SK-N-SH (cell line): ENCODE measurements around the gene PRICKLE1. TPM values are rescaled to one million over a fixed set of nuclear protein-coding genes. Genes with fewer than 3 reads are reported as not detected.

Experiments
- CTCF ChIA-PET: fragments of 300-600, 350-600 bp; formaldehyde crosslinking; extraction: SDS; loops from one replicate; lab custom pipeline; 2021; lab: Yijun Ruan, JAX
- POLR2A ChIA-PET: fragments of 350-600 bp; sonication (Branson Sonifier 250); formaldehyde crosslinking; extraction: SDS; loops from one replicate; lab custom pipeline; 2020; ENCODE audit warnings: antibody characterized with exemption, inconsistent platforms; lab: Yijun Ruan, JAX
- DNase-seq: peaks from one replicate; pipeline ENCODE4 v3.0.0; 2012
- H2AFZ ChIP-seq: fragments of 200-600 bp; sonication (generic); 2 replicates; pipeline ENCODE4 v1.8.1; 2016; ENCODE audit warnings: antibody characterized with exemption, mild to moderate bottlenecking, low read depth
- H3F3A ChIP-seq: fragments of 200-600 bp; sonication (generic); replicated peaks from 2 replicates; pipeline ENCODE3; 2016; ENCODE audit warnings: antibody characterized with exemption, mild to moderate bottlenecking; ENCODE audit not compliant: insufficient read depth
- H3K27ac ChIP-seq, 2 experiments: fragments of 200-500 bp in 1 of 2; fragments of 200-600 bp in 1 of 2; sonication (Bioruptor generic) in 1 of 2; sonication (generic), shearing (Covaris generic) in 1 of 2; 2 replicates each; pipeline versions ENCODE4 v1.5.1 to v1.6.1; 2014 to 2016; ENCODE audit warnings: low read depth in 2 of 2, inconsistent platforms in 1 of 2, low read length in 1 of 2, mild to moderate bottlenecking in 1 of 2, mixed read lengths in 1 of 2
- H3K27me3 ChIP-seq: fragments of 200-600 bp; sonication (generic), shearing (Covaris generic); 2 replicates; pipeline ENCODE4 v1.6.1; 2016; ENCODE audit warnings: mixed run types; ENCODE audit not compliant: insufficient read depth
- H3K36me3 ChIP-seq, 2 experiments: fragments of 200-500 bp in 1 of 2; fragments of 200-600 bp in 1 of 2; sonication (Bioruptor generic) in 1 of 2; sonication (generic) in 1 of 2; replicated peaks in 1 of 2; 2 replicates each; pipeline versions ENCODE3 to v1.5.1; 2014 to 2016; ENCODE audit warnings: low read length in 1 of 2, mild to moderate bottlenecking in 1 of 2; ENCODE audit not compliant: insufficient read depth in 2 of 2, control insufficient read depth in 1 of 2
- H3K4me1 ChIP-seq, 2 experiments: fragments of 200-500 bp in 1 of 2; fragments of 200-600 bp in 1 of 2; sonication (Bioruptor generic) in 1 of 2; sonication (generic), shearing (Covaris generic) in 1 of 2; 2 replicates each; pipeline versions ENCODE4 v1.5.1 to v1.6.1; 2014 to 2016; ENCODE audit warnings: low read depth in 1 of 2, low read length in 1 of 2, mixed run types in 1 of 2; ENCODE audit not compliant: insufficient read depth in 2 of 2, control insufficient read depth in 1 of 2
- H3K4me2 ChIP-seq: fragments of 200-600 bp; sonication (generic), shearing (Covaris generic); 2 replicates; pipeline ENCODE4 v1.6.1; 2017; ENCODE audit warnings: mixed run types
- H3K4me3 ChIP-seq, 2 experiments: fragments of 200-500 bp in 1 of 2; fragments of 200-600 bp in 1 of 2; sonication (Bioruptor generic) in 1 of 2; sonication (generic), shearing (Covaris generic) in 1 of 2; 2 replicates each; pipeline versions ENCODE4 v1.5.1 to v1.8.1; 2014 to 2016; ENCODE audit warnings: low read depth in 2 of 2, inconsistent platforms in 1 of 2, low read length in 1 of 2, mild to moderate bottlenecking in 1 of 2, mixed read lengths in 1 of 2, moderate library complexity in 1 of 2
- H3K79me2 ChIP-seq: fragments of 200-600 bp; sonication (generic); 2 replicates; pipeline ENCODE4 v1.8.1; 2017; ENCODE audit warnings: mild to moderate bottlenecking; ENCODE audit not compliant: insufficient read depth
- H3K9ac ChIP-seq: fragments of 200-600 bp; sonication (generic); 2 replicates; pipeline ENCODE4 v1.6.1; 2017; ENCODE audit warnings: mixed run types
- H3K9me2 ChIP-seq: fragments of 200-600 bp; sonication (generic); 2 replicates; pipeline ENCODE4 v1.6.1; 2017; ENCODE audit warnings: mixed run types
- H3K9me3 ChIP-seq: fragments of 200-600 bp; sonication (generic); 2 replicates; pipeline ENCODE4 v1.6.1; 2017; ENCODE audit warnings: mixed run types, mild to moderate bottlenecking, moderate library complexity
- H4K20me1 ChIP-seq: fragments of 200-600 bp; sonication (generic); 2 replicates; pipeline ENCODE4 v1.6.1; 2017; ENCODE audit warnings: mild to moderate bottlenecking, mixed run types; ENCODE audit not compliant: insufficient read depth
- CHD2 ChIP-seq: fragments of 150-350 bp; IDR thresholded peaks from 2 replicates; pipeline ENCODE4 v1.6.1; 2018; ENCODE audit warnings: low read length; ENCODE audit not compliant: partially characterized antibody
- ELF1 ChIP-seq: IDR thresholded peaks from 2 replicates; pipeline ENCODE4 v1.4.0; 2012
- EP300 ChIP-seq, 2 experiments: IDR thresholded peaks; 2 replicates each; pipeline versions ENCODE4 v1.4.0 to v1.6.1; 2012; ENCODE audit warnings: borderline replicate concordance in 1 of 2, low read depth in 1 of 2, low read length in 1 of 2
- FOXJ3 ChIP-seq: sonication (generic); formaldehyde crosslinking; IDR thresholded peaks from 2 replicates; pipeline ENCODE4 v1.5.1; 2020; ENCODE audit warnings: mild to moderate bottlenecking, missing genetic modification reagents
- FOXM1 ChIP-seq: IDR thresholded peaks from 2 replicates; pipeline ENCODE4 v1.4.0; 2012; ENCODE audit warnings: low read depth, mild to moderate bottlenecking
- GATA2 ChIP-seq: sonication (generic); formaldehyde crosslinking; IDR thresholded peaks from 2 replicates; pipeline ENCODE4 v1.5.0; 2020; ENCODE audit warnings: mild to moderate bottlenecking, missing genetic modification reagents
- JUND ChIP-seq: IDR thresholded peaks from 2 replicates; pipeline ENCODE4 v1.4.0; 2012
- MEF2A ChIP-seq: IDR thresholded peaks from 2 replicates; pipeline ENCODE4 v1.4.0; 2012; ENCODE audit warnings: low read depth, borderline replicate concordance
- MXI1 ChIP-seq: IDR thresholded peaks from 2 replicates; pipeline ENCODE4 v1.6.1; 2012; ENCODE audit warnings: mild to moderate bottlenecking, low read depth, low read length, improper control_type of control experiment
- POLR2AphosphoS5 ChIP-seq: IDR thresholded peaks from 2 replicates; pipeline ENCODE4 v1.6.1; 2012; ENCODE audit warnings: low read depth, low read length
- RCOR1 ChIP-seq: fragments of 150-350 bp; IDR thresholded peaks from 2 replicates; pipeline ENCODE4 v1.6.1; 2017; ENCODE audit warnings: antibody characterized with exemption, low read length
- RFX5 ChIP-seq: IDR thresholded peaks from 2 replicates; pipeline ENCODE4 v1.6.1; 2012; ENCODE audit warnings: mild to moderate bottlenecking, improper control_type of control experiment, low read length
- SIN3A ChIP-seq: IDR thresholded peaks from 2 replicates; pipeline ENCODE4 v1.6.1; 2012; ENCODE audit warnings: low read depth, mild to moderate bottlenecking, low read length, moderate library complexity, borderline replicate concordance
- SMC3 ChIP-seq: IDR thresholded peaks from 2 replicates; pipeline ENCODE4 v1.6.1; 2012; ENCODE audit warnings: low read depth, low read length, improper control_type of control experiment
- TAF1 ChIP-seq: IDR thresholded peaks from 2 replicates; pipeline ENCODE4 v1.6.1; 2012; ENCODE audit warnings: low read depth, mild to moderate bottlenecking, low read length, moderate library complexity, borderline replicate concordance
- USF1 ChIP-seq: IDR thresholded peaks from 2 replicates; pipeline ENCODE4 v1.4.0; 2012; ENCODE audit warnings: low read depth, borderline replicate concordance
- WGBS: methylation state at CpG from one replicate; pipeline ENCODE4 v1.1.6; 2017; ENCODE audit warnings: low lambda C conversion rate; 5-methylcytosine and 5-hydroxymethylcytosine counted together
- polyA plus RNA-seq, 3 experiments: library from polyadenylated mRNA; depleted of rRNA; stranded (reverse); fragments of >200 nt; gene quantifications; 2 replicates each; pipeline ENCODE4 v1.2.3, GENCODE V29; 2012
- TF ChIP-seq, protein P1 (sequence below): fragments of 150-350 bp; IDR thresholded peaks from 2 replicates; pipeline ENCODE4 v1.6.1; 2016; ENCODE audit warnings: mild to moderate bottlenecking, low read depth, low read length
- TF ChIP-seq, protein P2 (sequence below): IDR thresholded peaks from 2 replicates; pipeline ENCODE4 v1.4.0; 2012; ENCODE audit warnings: low read depth

Gene PRICKLE1
- polyA plus RNA-seq, 1 of the 3 experiments (the other 2 are of a cell fraction): 1.2 TPM

DNA sequence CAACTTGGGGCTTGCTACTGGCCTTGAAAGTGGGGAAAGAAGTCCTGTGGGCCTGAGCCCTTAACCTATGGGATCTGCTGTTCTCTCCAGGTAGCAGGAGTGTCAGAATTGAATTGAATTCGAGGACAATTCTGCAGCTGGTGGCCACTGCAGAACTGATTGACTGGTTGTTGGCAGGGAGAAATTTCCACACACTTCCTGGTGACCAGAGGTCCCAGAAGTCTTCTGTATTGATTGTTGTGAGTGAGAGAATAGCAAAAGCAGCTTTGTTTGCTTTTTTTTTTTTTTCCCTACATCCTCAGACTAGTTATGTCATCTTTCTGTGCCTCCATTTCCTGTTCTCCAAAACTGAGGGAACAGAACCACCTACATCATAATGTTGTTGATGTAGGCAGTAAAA lies 64.1 kb downstream of the PRICKLE1 start:
- Histone ChIP-seq H3K36me3 (no peaks in the 10 kb centered on the region), H3K79me2 (no peaks in the 10 kb centered on the region), H3K27me3 (no peaks in the 10 kb centered on the region), H3K9me2 (no peaks in the 10 kb centered on the region), H3F3A (no peaks in the 10 kb centered on the region), H3K4me1 (no peaks in the 10 kb centered on the region; a peak in 1 of 4 replicates), H3K9me3 (no peaks in the 10 kb centered on the region), H3K9ac (no peak overlapping the region), H3K4me3 (no peak overlapping the region), H3K27ac (no peak overlapping the region), H2AFZ (no peak overlapping the region), H3K4me2 (no peak overlapping the region), H4K20me1 (no peaks in the 10 kb centered on the region)
- DNase-seq: no peak
- ChIA-PET CTCF (interaction anchor here (0.8 to 1.4 kb wide), 2 partner anchors 43 to 44 kb away, joined by 3 read pairs; no protein-coding TSS in a partner anchor), POLR2A (no interaction called here)
- TF ChIP-seq EP300 (IDR thresholded peaks at IDR 0.05; ENCODE audit: borderline replicate concordance in 1 of 2, low read depth in 1 of 2, low read length in 1 of 2) (no peak), MEF2A (no peak), JUND (no peak), POLR2AphosphoS5 (no peak), FOXM1 (no peak)
- WGBS: no CpG with 5 or more reads among the region's 1 CpG

DNA sequence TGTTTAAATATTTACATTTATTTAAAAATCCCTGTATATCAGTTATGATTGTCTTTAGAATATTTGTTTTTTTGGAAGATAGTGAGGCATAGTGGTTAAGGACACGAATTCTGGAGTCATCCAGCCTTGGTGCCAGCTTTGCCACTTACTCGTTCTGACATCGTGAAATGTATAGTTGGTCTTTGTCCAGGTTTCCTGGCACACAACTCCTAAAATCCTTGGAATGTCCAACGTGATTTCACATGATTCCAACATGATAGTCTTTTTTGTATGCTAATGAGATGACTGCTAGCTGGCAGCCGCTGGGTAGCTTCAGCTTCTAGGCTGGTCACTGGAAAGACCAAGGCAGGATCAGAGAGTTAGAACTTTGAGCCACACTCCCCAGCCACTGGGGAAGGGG lies 64.8 kb downstream of the PRICKLE1 start:
- Histone ChIP-seq H3K27ac (peak overlapping the region in 1 of 2 experiments; percentile 48; a peak in 1 of 4 replicates), H3K4me1 (no peaks in the 10 kb centered on the region; a peak in 1 of 4 replicates), H2AFZ (no peak overlapping the region), H3K9ac (no peak overlapping the region), H3K4me2 (no peak overlapping the region), H3K4me3 (no peak overlapping the region)
- WGBS: 54% methylated on average over 5 of the region's 5 CpGs
- DNase-seq: no peak
- CTCF ChIA-PET: interaction anchor here (1.2 to 1.6 kb wide), 2 partner anchors 37 to 758 kb away, joined by 3 to 5 read pairs; no protein-coding TSS in a partner anchor
- POLR2A ChIA-PET: no interaction called here
- no peak for TF ChIP-seq ELF1
- TF ChIP-seq FOXM1: no peak
- TF ChIP-seq MXI1: no peak
- TF ChIP-seq, all 33 proteins: peak for 0
- H3K9me3 ChIP-seq: no peaks in the 10 kb centered on the region
- no peaks in the 10 kb centered on the region for H3K27me3 ChIP-seq
- H3K9me2 ChIP-seq: no peaks in the 10 kb centered on the region
- H3K36me3 ChIP-seq: no peaks in the 10 kb centered on the region
- H4K20me1 ChIP-seq: no peaks in the 10 kb centered on the region
- no peaks in the 10 kb centered on the region for H3K79me2 ChIP-seq
- H3F3A ChIP-seq: no peaks in the 10 kb centered on the region

GRCh38 chr12:42516573-42516972 lies 73.0 kb downstream of the PRICKLE1 start:
- H3K79me2 ChIP-seq: no peaks in the 10 kb centered on the region
- H3K9me2 ChIP-seq: no peaks in the 10 kb centered on the region
- H3K9me3 ChIP-seq: no peaks in the 10 kb centered on the region
- H3K4me2 ChIP-seq: no peak overlapping the region
- H3K9ac ChIP-seq: no peak overlapping the region
- DNase-seq: no peak
- ChIA-PET CTCF (interaction anchor here (1.1 kb wide), 1 partner anchor 26 kb away, joined by 3 read pairs; no protein-coding TSS in a partner anchor), POLR2A (interaction anchor here (0.6 kb wide), 1 partner anchor 224 kb away, joined by 3 read pairs; no protein-coding TSS in a partner anchor)
- H3K27me3 ChIP-seq: no peaks in the 10 kb centered on the region
- H3K27ac ChIP-seq: no peak overlapping the region
- H4K20me1 ChIP-seq: no peaks in the 10 kb centered on the region
- WGBS: 50% methylated on average over 2 of the region's 2 CpGs
- no peaks in the 10 kb centered on the region for H3K4me1 ChIP-seq
- no peak overlapping the region for H3K4me3 ChIP-seq
- H2AFZ ChIP-seq: no peak overlapping the region
- no peaks in the 10 kb centered on the region for H3K36me3 ChIP-seq
- no peaks in the 10 kb centered on the region for H3F3A ChIP-seq
- TF ChIP-seq, protein P1, sequence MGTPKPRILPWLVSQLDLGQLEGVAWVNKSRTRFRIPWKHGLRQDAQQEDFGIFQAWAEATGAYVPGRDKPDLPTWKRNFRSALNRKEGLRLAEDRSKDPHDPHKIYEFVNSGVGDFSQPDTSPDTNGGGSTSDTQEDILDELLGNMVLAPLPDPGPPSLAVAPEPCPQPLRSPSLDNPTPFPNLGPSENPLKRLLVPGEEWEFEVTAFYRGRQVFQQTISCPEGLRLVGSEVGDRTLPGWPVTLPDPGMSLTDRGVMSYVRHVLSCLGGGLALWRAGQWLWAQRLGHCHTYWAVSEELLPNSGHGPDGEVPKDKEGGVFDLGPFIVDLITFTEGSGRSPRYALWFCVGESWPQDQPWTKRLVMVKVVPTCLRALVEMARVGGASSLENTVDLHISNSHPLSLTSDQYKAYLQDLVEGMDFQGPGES: no peak
- no peak for TF ChIP-seq GATA2 (CRISPR knock-in tag)
- TF ChIP-seq SIN3A: no peak
- no peak for TF ChIP-seq CHD2
- no peak for TF ChIP-seq ELF1
- TF ChIP-seq USF1: no peak
- no peak for TF ChIP-seq SMC3
- TF ChIP-seq EP300 (IDR thresholded peaks at IDR 0.05; ENCODE audit: borderline replicate concordance in 1 of 2, low read depth in 1 of 2, low read length in 1 of 2): no peak
- no peak for TF ChIP-seq MXI1
- no peak for TF ChIP-seq RFX5
- no peak for TF ChIP-seq RCOR1
- TF ChIP-seq POLR2AphosphoS5: no peak
- TF ChIP-seq TAF1: no peak
- TF ChIP-seq, protein P2, sequence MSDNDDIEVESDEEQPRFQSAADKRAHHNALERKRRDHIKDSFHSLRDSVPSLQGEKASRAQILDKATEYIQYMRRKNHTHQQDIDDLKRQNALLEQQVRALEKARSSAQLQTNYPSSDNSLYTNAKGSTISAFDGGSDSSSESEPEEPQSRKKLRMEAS: no peak
- TF ChIP-seq FOXJ3 (CRISPR knock-in tag): no peak
